GM18951 (cell line): ENCODE results near the gene ZNF76.

ENCODE experiments used
- POLR2A ChIP-seq: IDR thresholded peaks from 4 replicates; pipeline ENCODE4 v1.6.1; 2011; ENCODE audit warnings: mild to moderate bottlenecking; ENCODE audit not compliant: insufficient read length, insufficient read depth; ENCODE audit errors: extremely low read depth
- in situ Hi-C: fragments of 300-500 bp; cut with MboI; formaldehyde crosslinking; loops from one replicate; pipeline ENCODE4 v1.12.0; 2022; ENCODE audit warnings: low sequenced_read_pairs, mixed read lengths, inconsistent platforms; ENCODE audit not compliant: unreplicated experiment

Gene ZNF76

DNA sequence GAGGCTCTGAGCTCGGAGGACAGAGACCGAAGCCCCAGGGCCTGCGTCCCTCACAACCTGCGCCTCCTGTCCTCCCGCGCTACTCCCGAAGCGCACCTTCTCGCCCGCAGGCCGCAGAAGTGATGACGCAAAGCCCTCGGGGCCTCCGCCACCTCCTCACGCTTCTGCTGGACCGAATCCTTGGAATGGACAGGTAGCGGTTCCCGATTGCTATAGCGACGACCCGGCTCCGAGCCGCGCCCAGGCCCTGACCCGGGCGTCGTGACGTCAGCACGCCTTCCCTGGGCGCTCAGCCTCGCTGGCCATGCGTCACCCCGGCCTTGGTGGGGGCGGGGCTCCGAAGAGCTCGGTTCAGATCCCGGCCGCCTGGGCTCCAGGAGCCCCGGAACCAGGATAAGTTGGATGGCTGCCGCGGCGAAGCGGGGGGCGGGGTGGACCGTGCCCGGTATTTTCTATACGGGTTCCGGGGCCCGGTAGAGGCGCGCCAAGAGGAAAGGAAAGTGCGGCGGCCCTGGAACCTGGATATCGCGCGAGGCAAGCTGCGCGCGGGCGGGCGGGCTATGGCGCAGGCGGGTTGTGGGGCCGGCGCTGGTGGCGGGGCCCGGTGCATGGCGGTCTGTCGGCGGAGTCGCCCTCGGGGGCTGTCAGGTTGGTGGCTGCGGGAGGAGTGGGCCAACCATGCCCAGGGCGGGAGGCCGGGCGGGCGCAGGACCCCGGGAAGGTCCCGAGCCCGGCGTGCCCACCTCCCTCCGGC is at the start of gene ZNF76:
Gene ZNF76, plus strand, starts transcription at position 542 of the 754 bp plus-strand sequence. CDS start 21,417 bp downstream, outside the sequence.
- in situ Hi-C loops = no loop called here
- TF ChIP-seq POLR2A = peak; percentile 60

DNA sequence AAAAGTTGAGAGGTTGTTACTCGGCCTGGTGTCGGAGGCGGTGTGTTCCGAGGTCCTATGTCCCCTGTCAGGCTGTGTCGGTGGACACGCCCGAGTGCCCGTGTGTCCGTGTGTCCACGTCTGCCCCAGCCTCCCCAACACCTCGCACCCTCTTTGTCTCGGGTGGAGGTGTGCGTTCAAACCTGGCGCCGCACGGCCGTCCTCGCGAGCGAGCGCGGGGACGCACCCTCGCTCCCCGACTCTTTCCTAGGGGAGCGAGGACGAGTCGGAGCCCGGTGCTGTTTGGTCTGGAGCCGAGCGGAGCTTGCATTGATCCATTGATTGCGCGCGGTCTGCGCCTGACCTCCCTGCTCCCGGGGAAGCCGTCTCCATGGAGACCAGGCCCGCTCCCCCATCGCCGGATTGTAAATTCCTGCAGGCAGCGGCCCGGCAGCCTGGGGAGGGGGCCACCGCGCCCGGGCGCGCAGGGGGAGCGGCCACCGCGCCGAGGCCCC is 46.2 kb upstream of the ZNF76 start:
- no peak for TF ChIP-seq POLR2A
- in situ Hi-C loops = no loop called here

DNA sequence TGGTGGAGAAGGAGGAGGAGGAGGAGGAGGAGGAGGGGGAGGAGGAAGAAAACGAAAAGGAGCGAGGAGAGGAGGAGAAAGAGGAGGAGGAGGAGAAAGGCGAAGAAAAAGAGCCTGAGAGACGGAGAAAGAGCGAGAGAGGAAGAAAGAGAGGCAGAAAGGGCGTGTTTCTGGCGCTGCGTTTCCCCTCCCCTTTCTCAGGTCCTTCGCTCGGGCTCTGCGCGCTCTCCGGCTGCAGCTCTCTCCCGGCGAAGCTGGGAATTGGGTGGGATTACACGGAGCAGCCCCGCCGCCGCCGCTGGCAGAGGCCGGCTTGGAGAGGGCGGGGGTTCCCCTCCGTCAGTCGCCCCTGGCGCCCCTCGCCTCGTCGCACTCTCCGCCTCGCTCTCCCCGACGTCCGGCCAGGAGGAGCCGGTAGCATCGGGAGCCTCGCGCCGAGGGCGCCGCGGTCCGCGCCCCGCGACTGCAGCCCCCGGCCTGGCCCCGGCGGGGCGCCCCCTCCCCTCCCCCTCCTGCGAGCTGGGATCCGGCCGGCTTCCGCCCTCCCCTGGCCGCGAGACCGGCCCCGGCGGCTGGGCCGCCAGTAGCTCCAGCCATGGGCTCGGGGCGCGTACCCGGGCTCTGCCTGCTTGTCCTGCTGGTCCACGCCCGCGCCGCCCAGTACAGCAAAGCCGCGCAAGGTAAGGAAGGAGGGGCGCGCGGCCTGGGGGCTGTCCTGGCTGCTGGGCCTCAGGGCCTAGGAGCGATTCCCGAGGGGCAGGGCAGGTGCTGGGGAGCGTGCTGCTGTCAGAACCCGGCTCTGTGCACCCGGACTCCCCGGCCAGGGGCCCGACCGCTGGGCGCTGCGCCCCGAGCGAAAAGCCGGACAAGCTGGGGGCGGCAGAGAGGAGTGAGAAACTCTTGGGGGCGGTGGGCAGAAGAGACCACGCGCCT is 45.4 kb upstream of the ZNF76 start, which contains the start of gene SCUBE3:
Gene SCUBE3, plus strand, starts transcription at position 133 of the 933 bp plus-strand sequence. Its CDS starts 463 bp downstream, at position 596.
- TF ChIP-seq POLR2A = no peak
- in situ Hi-C loops = no loop called here

DNA sequence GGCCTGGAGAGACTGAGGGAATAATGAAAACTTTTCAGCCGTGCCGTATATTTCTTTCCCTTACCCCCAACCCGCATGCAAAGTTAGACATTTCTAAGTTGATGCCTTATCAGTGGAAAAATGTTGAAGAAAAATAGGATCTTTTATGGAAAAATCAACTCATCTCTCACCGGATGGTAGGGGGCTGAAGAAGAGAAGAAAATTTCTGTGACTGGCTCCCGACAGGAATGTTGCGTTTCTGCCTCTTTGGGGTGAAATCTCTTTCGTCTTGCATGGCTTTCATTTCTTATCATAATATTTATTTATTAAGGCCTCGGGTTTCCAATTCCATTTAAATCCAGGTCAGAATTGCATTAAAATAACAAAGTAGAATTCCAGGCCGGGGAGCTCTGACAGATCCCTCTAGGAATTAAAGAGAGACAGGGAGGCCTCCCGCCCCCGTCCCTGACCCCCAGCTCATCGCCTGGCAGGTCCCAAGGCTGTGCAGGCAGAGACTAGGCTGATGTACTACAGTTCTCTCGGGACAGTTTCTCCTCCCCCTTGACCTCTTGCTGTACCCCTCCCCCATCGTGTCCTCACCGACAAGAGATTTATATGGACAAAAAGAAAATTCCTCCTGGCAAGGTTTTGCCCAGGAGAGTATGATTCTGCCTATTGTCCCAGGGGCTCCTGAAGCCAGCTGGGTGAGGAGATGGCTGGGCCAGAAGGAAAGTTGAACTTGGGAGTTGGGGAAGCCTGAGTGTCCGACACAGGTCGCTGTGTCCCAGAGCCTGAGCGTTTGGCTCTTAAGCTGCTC is 44.5 kb upstream of the ZNF76 start:
- no peak for TF ChIP-seq POLR2A

DNA sequence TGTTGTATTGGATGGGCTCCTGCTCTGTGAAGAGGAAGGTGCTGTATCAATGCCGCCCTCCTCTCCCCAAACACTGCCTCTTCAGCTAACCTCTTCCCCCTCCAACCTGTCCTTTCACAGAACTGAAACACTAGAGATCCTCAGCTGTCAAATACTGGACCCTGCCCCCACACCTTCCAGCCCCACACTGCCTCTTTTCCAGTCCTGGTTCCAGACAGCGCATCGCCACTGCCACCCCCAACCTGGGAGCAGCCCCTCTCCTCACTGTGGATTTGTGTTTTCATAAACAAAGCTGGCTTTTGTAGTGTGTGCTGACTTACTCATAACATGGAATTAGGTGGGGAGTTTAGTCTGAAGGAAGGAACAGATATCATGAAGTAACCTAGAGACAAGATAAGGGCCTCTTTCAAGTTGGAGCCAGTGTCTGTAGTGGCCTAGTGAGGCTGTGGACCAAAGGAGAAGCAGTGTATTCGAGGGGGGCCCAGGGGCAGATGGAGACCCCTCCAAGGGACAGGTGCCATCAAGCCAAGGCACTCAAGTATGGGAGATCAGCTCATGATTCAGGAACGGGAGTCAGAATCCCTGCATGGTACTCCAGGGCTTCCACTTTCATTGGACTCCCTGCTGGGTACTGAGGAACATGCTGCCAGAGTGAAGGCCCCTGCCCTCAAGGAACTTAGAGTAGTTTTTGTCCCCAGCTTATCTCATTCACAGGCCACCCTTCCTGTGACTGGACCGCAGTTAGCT is 43.7 kb upstream of the ZNF76 start:
- in situ Hi-C loops = no loop called here

More for the DNA sequence above, 44.5 kb upstream of the ZNF76 start:
- in situ Hi-C loops = no loop called here

DNA sequence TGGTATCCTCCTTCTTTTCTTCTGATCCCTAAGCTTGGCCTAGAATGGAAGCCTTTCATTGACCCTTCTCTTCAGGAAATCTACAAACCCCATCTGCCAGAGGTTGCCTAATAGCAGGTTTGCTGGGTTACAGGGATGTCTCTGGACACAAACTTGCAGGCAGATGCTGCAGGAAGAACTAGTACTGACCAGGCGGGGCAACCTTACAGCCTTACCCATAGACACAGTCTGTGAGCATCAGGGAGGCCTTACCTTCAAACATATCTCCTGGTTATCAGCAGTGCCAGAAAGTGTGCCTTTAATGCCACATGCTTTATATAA is 43.2 kb upstream of the ZNF76 start:
- TF ChIP-seq POLR2A = no peak

More for the DNA sequence above, 43.7 kb upstream of the ZNF76 start:
- no peak for TF ChIP-seq POLR2A

DNA sequence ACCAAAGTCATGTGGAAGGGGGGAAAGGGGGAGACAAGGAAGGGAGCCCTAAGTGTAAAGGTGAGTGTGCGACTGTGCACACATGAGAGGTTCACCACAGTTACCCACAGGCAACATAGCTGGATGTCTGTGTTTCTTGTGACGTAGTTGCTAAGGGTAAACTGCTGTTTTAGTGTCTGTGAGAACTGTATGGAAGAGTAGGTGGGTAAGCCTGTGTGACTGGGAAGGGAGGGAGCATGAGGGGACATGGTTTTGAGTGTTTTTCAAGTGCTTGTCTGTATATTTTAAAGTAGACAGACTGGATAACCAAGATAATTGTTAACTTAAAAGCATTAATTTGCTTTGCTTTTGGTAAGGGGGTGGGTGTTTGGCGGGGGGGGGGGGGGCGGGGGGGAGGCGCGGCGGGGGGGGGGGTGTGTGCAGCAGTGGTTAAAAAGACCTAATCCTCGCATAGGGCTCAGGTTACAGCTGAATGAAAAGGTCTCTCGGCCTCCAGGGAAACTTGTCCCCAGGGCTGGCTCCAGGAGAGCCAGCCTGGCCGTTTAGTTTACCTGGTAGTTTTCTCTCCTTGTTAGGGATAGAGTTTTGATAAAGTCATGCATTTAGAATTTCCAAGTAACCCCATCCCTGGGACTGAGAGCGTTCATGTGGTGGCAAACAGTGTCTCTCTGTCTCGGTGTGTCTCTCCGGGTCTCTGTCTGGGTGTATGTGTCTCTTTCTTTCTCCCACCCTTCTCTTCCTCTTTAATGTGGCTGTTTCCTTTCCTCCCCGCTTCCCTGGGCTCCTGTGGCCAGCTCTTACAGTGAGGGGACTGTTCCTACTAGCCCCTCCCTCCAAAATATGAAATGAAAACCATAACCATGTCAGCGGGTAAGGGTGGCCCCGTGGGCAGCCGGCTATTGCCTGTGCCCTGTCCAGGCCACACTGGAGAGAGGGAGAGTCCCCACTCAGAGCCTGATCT is 42.4 kb upstream of the ZNF76 start:
- TF ChIP-seq POLR2A = no peak
- in situ Hi-C loops = no loop called here

More for the DNA sequence above, 43.2 kb upstream of the ZNF76 start:
- in situ Hi-C loops = no loop called here

DNA sequence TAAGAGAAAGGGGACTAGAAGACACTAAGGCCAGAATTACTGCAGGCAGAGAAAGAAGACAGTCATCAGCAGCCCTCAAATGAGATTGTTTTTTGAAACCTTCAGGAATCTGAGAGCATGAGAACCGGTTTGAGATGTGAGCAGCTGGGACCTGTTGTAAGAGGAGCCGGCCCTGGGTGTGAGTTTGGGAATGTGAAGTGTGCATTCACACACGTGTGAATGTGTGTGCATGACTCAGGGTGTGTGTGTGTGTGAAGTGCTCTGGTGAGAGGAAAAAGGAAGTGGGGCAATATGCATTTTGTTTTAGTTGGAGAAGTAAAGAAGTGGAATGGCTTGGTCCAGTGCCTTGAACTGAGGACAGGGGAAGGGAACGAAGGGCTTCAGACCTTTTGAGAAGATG is 41.5 kb upstream of the ZNF76 start:
- no peak for TF ChIP-seq POLR2A
- in situ Hi-C loops = no loop called here

DNA sequence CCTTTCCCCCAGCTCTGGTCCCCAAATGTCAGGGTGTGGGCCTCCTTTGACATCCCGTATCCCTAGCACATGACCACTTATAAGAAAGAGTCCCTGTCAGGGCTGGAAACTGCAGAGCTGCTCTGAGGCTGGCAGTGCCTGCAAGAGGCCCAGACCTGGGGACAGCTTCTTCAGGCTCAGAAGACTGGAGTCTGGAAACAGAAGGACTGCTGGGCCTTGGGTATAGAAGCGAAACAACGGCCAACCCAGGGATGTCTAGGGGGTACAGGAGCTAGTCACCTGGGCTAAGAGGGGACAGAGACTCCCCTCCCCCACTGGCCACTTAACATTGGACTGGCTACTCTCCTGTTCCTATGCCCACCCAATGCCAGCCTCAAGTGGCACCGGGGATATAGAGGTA is 41.1 kb upstream of the ZNF76 start:
- in situ Hi-C loops = no loop called here
- TF ChIP-seq POLR2A = no peak

DNA sequence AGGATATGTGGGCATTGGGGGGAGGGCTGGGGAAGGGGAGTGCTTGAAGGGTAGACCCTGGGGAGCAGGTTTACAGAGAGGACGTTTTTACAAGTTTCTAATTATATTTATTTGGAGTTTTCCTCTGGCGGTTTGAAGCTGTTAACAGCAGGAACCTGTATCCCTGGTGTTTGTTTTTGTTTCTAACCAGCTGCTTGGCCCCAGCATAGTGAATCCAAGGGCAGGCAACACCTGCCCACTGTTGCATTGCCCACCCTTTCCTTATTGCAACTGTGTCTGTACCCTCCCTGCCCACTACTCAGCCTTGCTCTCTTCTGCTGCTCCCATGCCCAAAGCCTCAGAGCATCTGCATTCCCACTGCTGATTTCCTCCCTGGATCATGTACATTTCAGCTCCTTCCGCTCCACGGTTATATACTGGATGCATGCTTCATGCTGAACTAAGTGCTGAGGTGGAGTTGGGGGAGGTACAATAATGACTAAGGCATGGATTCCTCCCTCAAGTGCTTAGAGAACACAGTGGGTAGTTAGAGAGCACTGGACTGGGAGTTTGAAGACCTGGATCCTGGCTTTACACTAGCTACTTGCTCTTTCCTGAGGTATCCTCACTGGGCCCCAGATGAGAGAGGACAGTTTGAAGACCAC is 39.7 kb upstream of the ZNF76 start:
- in situ Hi-C loops = no loop called here
- no peak for TF ChIP-seq POLR2A

DNA sequence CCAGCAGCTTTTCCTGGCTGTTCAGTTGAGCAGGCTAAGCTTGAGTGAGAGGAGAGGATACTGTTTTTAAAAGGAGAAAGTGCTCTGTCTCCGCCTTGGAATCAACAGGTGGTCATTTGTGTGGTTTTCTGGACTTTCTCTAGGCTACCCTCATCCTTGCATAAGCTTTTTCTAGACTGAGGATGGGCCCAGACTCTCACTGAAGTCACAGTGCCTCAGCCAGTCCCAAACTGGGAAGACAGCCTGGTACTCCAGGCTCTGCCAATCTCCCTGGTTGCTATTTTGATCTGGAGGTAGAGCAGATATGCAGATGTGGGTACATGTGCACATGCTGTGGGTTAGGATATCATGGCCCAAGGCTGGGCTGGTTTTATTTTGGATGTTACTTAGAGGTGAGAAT is 38.8 kb upstream of the ZNF76 start:
- in situ Hi-C loops = no loop called here
- TF ChIP-seq POLR2A = no peak
